ENCODE measurements around the gene KBTBD8. TPM values are rescaled to one million over a fixed set of nuclear protein-coding genes. Genes with fewer than 3 reads are reported as not detected.

Gene KBTBD8
- total and polyA plus RNA-seq, 2 of the 8 experiments (the other 6 are each of a cell fraction or from before 2014, with no cell fraction given) = 3.2 to 23.9 TPM

- Histone ChIP-seq H3K23ac (ENCODE audit: insufficient read length) (no peak overlapping the region), H3K79me1 (ENCODE audit: low read depth, low read length) (no peaks in the 10 kb centered on the region), H2AFZ (ENCODE audit: low read length) (no peak overlapping the region), H2AK5ac (ENCODE audit: low read depth, low read length) (no peak overlapping the region), H3K9me3 (ENCODE audit: insufficient read depth in 2 of 2, low read depth in 1 of 2, low read length in 1 of 2) (no peaks in the 10 kb centered on the region), H2BK5ac (ENCODE audit: low read depth, low read length) (no peak overlapping the region), H3K14ac (ENCODE audit: insufficient read length) (no peak overlapping the region), H3K23me2 (ENCODE audit: low read depth, low read length) (no peaks in the 10 kb centered on the region), H3K4ac (replicated peaks; ENCODE audit: insufficient read length, low read depth, low read length) (no peak overlapping the region), H3K27me3 (replicated peaks in 1 of 4; ENCODE audit: control insufficient read depth in 3 of 4, extremely low read depth in 1 of 4, insufficient read depth in 3 of 4, low read length in 3 of 4) (no peaks in the 10 kb centered on the region), H4K5ac (ENCODE audit: insufficient read length, low read depth, low read length) (no peak overlapping the region), H3K27ac (ENCODE audit: low read depth, low read length) (no peak overlapping the region), H2BK15ac (ENCODE audit: low read length) (no peak overlapping the region), H3K4me3 (ENCODE audit: extremely low read depth in 1 of 4, insufficient read depth in 2 of 4, low read depth in 3 of 4, low read length in 4 of 4) (no peak overlapping the region), H4K8ac (ENCODE audit: extremely low read depth, insufficient read depth, low read length) (no peak overlapping the region), H3K36me3 (ENCODE audit: control insufficient read depth in 2 of 4, insufficient read depth in 4 of 4, low read length in 3 of 4) (peaks cover 0 to 33% (median 11%) of the 10 kb centered on the region in 4 experiments; a peak in 5 of 8 replicates), H3K4me2 (ENCODE audit: insufficient read depth in 1 of 2, low read depth in 2 of 2, low read length in 2 of 2) (no peak overlapping the region), H2BK12ac (ENCODE audit: low read depth, low read length) (no peak overlapping the region), H3K9ac (replicated peaks in 1 of 4; ENCODE audit: extremely low read depth in 1 of 4, low read depth in 3 of 4, low read length in 3 of 4) (no peak overlapping the region), H3K18ac (ENCODE audit: extremely low read depth, low read length) (no peak overlapping the region), H3K4me1 (replicated peaks in 1 of 4; ENCODE audit: control insufficient read depth in 3 of 4, insufficient read depth in 4 of 4, low read length in 3 of 4) (peaks cover 0 to 6% (median under 1%) of the 10 kb centered on the region in 4 experiments; a peak in 2 of 7 replicates), H2BK20ac (ENCODE audit: low read length) (no peak overlapping the region), H2BK120ac (replicated peaks; ENCODE audit: low read depth, low read length) (no peak overlapping the region), H3K79me2 (ENCODE audit: control insufficient read depth in 1 of 2, insufficient read depth in 2 of 2, low read length in 2 of 2) (peaks cover 0 to 39% of the 10 kb centered on the region in 2 experiments; a peak in 2 of 4 replicates), H3K56ac (replicated peaks; ENCODE audit: insufficient read length, low read depth, low read length) (no peak overlapping the region), H4K20me1 (replicated peaks in 1 of 2; ENCODE audit: control insufficient read depth in 1 of 2, insufficient read depth in 2 of 2, low read length in 2 of 2) (peaks cover 0 to 2% of the 10 kb centered on the region in 2 experiments), H4K91ac (replicated peaks; ENCODE audit: insufficient read length, low read length) (no peak overlapping the region)
- ChIA-PET CTCF (ENCODE audit: partially characterized antibody) (interaction anchor here (0.8 to 3.0 kb wide), 5 partner anchors 11 to 753 kb away, joined by 3 to 11 read pairs (median 4); no protein-coding TSS in a partner anchor), POLR2A (ENCODE audit: partially characterized antibody) (no interaction called here)
- 92% methylated on average over 5 of the region's 5 CpGs; no CpG with 5 or more reads in 1 of the 2 experiments for WGBS, 2 experiments (ENCODE audit: extremely low coverage in 1 of 2, insufficient coverage in 1 of 2, insufficient read length in 1 of 2, insufficient replicate concordance in 2 of 2, low coverage in 1 of 2, low lambda C conversion rate in 2 of 2, missing lambda C conversion rate in 1 of 2)
- FAIRE-seq (no peak), DNase-seq (ENCODE audit: low read depth in 1 of 2, low spot score in 2 of 2) (no peak)
- TF ChIP-seq MAFK (IDR thresholded peaks at IDR 0.05; ENCODE audit: low read depth, low read length) (no peak), BACH1 (IDR thresholded peaks at IDR 0.05; ENCODE audit: low read length) (no peak), CREB1 (IDR thresholded peaks at IDR 0.05) (no peak), EGR1 (IDR thresholded peaks at IDR 0.05; ENCODE audit: borderline replicate concordance, low read depth, low read length) (no peak), CBX5 (IDR thresholded peaks at IDR 0.05; ENCODE audit: low read depth, low read length) (no peak), POLR2A (IDR thresholded peaks at IDR 0.05; ENCODE audit: control extremely low read depth in 1 of 2, low read depth in 2 of 2, low read length in 2 of 2) (no peak), RBBP5 (IDR thresholded peaks at IDR 0.05; ENCODE audit: borderline replicate concordance, low read depth, low read length) (no peak), TBP (IDR thresholded peaks at IDR 0.05; ENCODE audit: low read depth, low read length) (no peak), EP300 (IDR thresholded peaks at IDR 0.05; ENCODE audit: borderline replicate concordance in 1 of 2, low read depth in 2 of 2, low read length in 2 of 2) (no peak), SP4 (IDR thresholded peaks at IDR 0.05; ENCODE audit: low read length) (no peak), EZH2 (IDR thresholded peaks at IDR 0.05; ENCODE audit: low read depth, low read length, severe bottlenecking) (no peak)
Observed at GRCh38 chr3:67006460-67006859, 8.4 kb downstream of the KBTBD8 start.
